Measurements from ENCODE around the gene MEIS1. TPM values are rescaled to one million over a fixed set of nuclear protein-coding genes. Genes with fewer than 3 reads are reported as not detected.

MEIS1 gene
- total and polyA plus RNA-seq, 2 of the 8 experiments (the other 6 are each of a cell fraction or from before 2014, with no cell fraction given) = 0.17 to 1.2 TPM

DNA sequence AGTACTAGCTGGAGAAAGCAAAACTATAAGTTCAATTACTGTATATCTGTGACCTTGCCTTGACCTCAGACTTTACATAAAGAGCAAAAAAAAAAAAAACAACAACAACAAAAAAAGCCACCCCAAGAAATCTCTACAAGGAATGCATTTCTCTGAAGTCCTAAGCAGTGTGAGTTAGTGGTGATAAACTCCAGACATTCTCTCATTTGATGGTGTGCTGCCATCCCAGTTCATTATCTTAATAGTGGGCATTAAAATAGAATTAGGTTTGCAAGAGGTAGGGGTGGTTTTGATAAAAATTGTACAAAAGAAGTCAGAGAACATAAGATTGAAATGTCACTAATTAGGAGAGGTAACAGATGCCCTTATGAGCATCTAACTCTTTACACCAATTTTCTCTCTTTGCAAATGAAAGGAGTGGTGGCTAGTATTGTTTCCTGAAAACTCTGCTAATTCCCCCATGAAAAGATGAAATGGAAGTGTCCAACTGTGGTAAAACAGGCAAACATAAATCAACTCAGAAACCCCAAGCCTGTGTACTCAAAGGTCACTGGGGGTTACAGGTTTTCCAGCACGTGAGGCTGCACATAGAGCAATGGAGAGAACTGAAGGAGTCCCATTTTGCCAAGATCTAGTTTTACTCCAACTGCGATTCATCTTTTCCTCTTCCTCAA is 131.9 kb downstream of the MEIS1 start:
- Histone ChIP-seq H4K8ac (ENCODE audit: extremely low read depth, insufficient read depth, low read length) (no peak overlapping the region), H3K4ac (replicated peaks; ENCODE audit: insufficient read length, low read depth, low read length) (no peak overlapping the region), H4K5ac (ENCODE audit: insufficient read length, low read depth, low read length) (no peak overlapping the region), H3K4me3 (ENCODE audit: extremely low read depth in 1 of 4, insufficient read depth in 2 of 4, low read depth in 3 of 4, low read length in 4 of 4) (no peak overlapping the region), H2AFZ (ENCODE audit: low read length) (no peak overlapping the region), H3K79me2 (ENCODE audit: control insufficient read depth in 1 of 2, insufficient read depth in 2 of 2, low read length in 2 of 2) (no peaks in the 10 kb centered on the region), H2BK12ac (ENCODE audit: low read depth, low read length) (no peak overlapping the region), H3K23ac (ENCODE audit: insufficient read length) (no peak overlapping the region), H3K27me3 (replicated peaks in 1 of 4; ENCODE audit: control insufficient read depth in 3 of 4, extremely low read depth in 1 of 4, insufficient read depth in 3 of 4, low read length in 3 of 4) (no peaks in the 10 kb centered on the region), H4K20me1 (replicated peaks in 1 of 2; ENCODE audit: control insufficient read depth in 1 of 2, insufficient read depth in 2 of 2, low read length in 2 of 2) (no peaks in the 10 kb centered on the region), H2BK120ac (replicated peaks; ENCODE audit: low read depth, low read length) (no peak overlapping the region), H3K9me3 (ENCODE audit: insufficient read depth in 2 of 2, low read depth in 1 of 2, low read length in 1 of 2) (no peaks in the 10 kb centered on the region), H3K27ac (ENCODE audit: low read depth, low read length) (no peak overlapping the region), H2AK5ac (ENCODE audit: low read depth, low read length) (no peak overlapping the region), H3K9ac (replicated peaks in 1 of 4; ENCODE audit: extremely low read depth in 1 of 4, low read depth in 3 of 4, low read length in 3 of 4) (no peak overlapping the region), H4K91ac (replicated peaks; ENCODE audit: insufficient read length, low read length) (no peak overlapping the region), H2BK5ac (ENCODE audit: low read depth, low read length) (no peak overlapping the region), H3K56ac (replicated peaks; ENCODE audit: insufficient read length, low read depth, low read length) (no peak overlapping the region), H3K79me1 (ENCODE audit: low read depth, low read length) (no peaks in the 10 kb centered on the region), H2BK20ac (ENCODE audit: low read length) (no peak overlapping the region), H3K14ac (ENCODE audit: insufficient read length) (no peak overlapping the region), H3K4me1 (replicated peaks in 1 of 4; ENCODE audit: control insufficient read depth in 3 of 4, insufficient read depth in 4 of 4, low read length in 3 of 4) (peaks cover 0 to 2% (median under 1%) of the 10 kb centered on the region in 4 experiments; a peak in 2 of 7 replicates), H3K18ac (ENCODE audit: extremely low read depth, low read length) (no peak overlapping the region), H3K36me3 (ENCODE audit: control insufficient read depth in 2 of 4, insufficient read depth in 4 of 4, low read length in 3 of 4) (no peaks in the 10 kb centered on the region), H2BK15ac (ENCODE audit: low read length) (no peak overlapping the region), H3K4me2 (ENCODE audit: insufficient read depth in 1 of 2, low read depth in 2 of 2, low read length in 2 of 2) (no peak overlapping the region), H3K23me2 (ENCODE audit: low read depth, low read length) (no peaks in the 10 kb centered on the region)
- ChIA-PET POLR2A (ENCODE audit: partially characterized antibody) (no interaction called here), CTCF (ENCODE audit: partially characterized antibody) (no interaction called here)
- FAIRE-seq (no peak), DNase-seq (ENCODE audit: low read depth in 1 of 2, low spot score in 2 of 2) (no peak)
- WGBS, 2 experiments (ENCODE audit: extremely low coverage in 1 of 2, insufficient coverage in 1 of 2, insufficient read length in 1 of 2, insufficient replicate concordance in 2 of 2, low coverage in 1 of 2, low lambda C conversion rate in 2 of 2, missing lambda C conversion rate in 1 of 2) = 80% methylated on average over 2 of the region's 2 CpGs; no CpG with 5 or more reads in 1 of the 2 experiments
- TF ChIP-seq ZNF274 (IDR thresholded peaks at IDR 0.05; ENCODE audit: borderline replicate concordance, extremely low read depth, low read length) (no peak), RFX5 (IDR thresholded peaks at IDR 0.05; ENCODE audit: borderline replicate concordance, low read depth, low read length) (no peak)

Data from H1 (cell line).